HG02885 (cell line): ENCODE results near the gene DNAJA1.
"Not testable (repeated sequence)": the region's sequence is repeated elsewhere in the genome, so short reads cannot be mapped to it uniquely, and the experiment has no call there.

ENCODE experiments used
- ATAC-seq: cut with Tn5 transposase; IDR thresholded peaks from one replicate; pipeline ENCODE4 v1.9.1; 2021; ENCODE audit warnings: mild to moderate bottlenecking; ENCODE audit not compliant: unreplicated experiment, poor library complexity

The DNAJA1 gene

DNA sequence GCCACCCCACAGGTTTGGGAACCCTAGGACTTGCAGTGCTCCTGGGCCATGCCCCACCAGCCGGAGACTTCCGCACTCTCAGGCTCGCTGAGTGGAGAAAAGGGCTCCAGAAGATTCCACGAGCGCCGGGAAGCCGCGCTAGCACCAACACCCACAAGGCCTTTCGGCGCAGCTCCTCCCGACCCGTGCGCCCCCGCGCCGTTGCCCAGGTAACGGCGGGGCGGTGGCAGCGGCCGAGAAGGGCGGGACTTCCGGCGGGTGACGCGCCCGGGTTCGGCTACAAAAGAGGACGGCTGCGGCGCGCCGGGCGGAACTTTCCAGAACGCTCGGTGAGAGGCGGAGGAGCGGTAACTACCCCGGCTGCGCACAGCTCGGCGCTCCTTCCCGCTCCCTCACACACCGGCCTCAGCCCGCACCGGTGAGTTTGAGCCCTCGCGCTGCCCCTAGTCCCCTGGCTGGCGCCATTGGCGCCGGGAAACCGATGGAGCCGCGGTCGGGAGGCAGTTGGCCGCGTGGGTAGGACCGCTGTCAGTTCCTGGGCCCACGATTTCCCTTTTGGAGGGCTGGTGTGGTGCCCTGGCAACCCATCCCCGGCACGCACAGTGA is at the start of gene DNAJA1:
TSS of gene DNAJA1 (plus strand) at position 308 of the 606 bp plus-strand sequence. CDS start 1,212 bp downstream, outside the sequence.
- peak; percentile 93 for ATAC-seq

DNA sequence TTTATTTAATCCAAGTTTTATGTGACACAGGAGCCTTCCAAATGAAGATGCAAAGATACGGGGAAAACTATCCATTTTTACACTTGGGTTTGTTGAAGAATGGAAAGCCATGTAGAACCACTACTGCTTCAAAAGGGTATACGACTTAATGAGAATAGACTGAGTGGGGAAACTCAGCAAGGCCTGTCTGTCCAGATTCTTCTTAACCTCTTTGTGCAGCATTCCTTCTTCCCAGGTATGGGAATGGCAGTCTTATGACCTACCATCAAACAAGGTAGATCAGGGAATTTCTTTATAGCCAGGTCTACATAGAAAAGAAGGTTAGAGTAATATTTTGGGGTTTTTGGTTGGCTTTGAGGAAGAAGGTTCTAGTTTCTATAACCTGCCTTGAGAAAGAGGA is 47.0 kb upstream of the DNAJA1 start:
- no peak for ATAC-seq

DNA sequence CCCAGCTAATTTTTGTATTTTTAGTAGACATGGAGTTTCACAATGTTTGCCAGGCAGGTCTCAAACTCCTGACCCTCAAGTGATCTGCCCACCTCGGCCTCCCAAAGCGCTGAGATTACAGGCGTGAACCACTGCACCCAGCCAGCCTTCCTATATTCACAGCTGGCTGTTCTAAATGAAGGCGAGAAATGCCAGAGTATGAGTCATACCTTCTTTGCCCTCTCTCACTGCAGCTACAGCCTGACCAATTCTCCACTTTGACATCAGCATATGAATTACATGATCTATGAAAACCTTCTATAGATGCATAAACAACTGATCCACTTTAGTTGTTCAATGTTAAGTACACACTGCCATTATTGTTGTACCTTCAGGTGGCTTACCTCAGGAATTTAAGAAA is 38.1 kb upstream of the DNAJA1 start:
- ATAC-seq = no peak

DNA sequence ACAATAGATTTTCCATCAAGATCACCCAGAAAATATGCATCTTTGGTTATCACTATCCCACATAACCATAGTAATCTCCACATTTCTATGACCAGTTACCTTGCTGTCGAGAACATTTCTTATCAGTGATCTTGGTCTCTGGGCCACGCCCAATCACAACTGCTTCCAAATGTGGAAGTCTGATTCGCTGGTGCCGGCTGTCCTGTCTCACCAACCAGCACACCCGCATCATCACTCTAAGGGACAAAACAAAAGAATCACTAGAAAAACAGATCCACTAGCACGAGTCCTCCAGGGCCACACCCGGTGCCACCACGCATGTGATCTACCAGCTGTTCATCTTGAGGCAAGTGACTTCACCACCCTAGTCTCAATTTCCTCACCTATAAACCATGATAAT is 35.4 kb upstream of the DNAJA1 start:
- ATAC-seq = no peak

DNA sequence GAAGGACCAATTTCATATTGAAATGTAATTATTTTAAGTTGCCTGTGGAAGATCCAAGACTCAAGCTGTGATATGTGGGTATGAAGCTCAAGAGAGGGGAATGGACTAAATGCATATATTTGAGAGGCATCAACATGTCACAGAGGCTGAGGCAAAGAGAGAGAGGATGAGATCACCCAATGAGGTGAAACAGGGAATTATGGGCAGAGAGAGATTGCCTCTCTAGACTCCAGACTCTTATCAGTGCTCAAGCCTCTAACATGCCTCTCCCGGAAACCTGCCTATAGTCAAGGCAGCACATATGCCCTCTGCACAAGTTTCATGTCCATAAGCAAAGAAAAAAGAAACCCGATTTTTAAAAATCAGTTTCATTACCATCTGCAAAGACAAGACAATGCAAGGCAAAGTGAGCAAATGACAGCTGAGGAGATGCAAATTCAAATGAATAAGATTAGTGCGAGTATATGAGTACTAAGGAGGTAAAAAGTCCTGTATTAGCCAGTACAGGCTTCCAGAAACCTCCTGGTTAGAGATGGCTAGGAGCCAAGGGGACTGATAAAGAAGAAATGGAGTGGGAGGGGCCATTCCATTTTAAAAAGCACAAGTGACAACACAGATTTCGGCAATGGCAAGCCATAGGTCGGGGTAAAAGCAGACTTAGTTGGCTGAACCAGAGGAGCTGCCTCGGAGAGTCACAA is 33.0 kb upstream of the DNAJA1 start:
- ATAC-seq = no peak

DNA sequence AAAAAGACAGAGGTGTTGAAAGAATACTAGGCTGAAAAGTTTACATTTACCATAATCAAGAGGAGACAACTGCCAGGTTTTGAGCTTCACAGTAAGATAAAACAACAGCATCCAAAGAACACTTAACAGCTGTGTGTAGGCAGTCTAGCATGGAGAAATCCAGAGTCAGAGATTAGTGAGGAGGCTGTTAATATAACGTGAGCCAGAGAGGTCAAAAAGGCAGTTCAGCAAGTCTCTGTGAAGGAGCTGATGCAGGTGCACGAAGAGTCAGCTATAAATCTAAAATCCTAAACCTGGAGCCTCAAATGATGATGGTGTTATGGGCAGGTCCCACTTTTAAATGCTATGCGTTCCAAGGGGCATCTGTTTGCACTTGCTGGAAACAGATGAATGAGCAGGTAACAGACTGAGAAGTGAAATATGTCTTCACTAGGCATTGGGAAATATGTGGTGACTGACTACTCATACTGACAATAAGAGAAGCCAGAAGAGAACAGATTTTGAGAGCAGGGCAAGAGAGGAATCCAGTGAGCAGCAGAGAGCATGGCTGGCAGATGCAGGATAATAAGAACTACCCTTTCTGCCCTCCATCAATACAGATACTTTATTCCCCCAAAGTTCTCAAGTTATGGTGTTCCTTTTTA is 32.4 kb upstream of the DNAJA1 start:
- no peak for ATAC-seq

DNA sequence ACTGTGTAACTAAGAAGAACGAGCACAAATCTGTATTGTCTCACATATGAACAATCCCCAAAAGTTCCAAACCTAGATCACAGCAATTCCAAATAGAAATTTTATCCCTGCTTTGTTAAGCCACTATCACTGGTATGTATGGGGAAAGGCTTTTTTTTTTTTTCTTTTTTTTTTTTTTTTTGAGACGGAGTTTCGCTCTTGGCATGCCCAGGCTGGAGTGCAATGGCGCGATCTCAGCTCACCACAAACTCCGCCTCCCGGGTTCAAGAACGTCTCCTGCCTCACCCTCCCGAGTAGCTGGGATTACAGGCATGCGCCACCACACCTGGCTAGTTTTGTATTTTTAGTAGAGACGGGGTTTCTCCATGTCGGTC is 24.4 kb upstream of the DNAJA1 start:
- not testable (repeated sequence) for ATAC-seq

DNA sequence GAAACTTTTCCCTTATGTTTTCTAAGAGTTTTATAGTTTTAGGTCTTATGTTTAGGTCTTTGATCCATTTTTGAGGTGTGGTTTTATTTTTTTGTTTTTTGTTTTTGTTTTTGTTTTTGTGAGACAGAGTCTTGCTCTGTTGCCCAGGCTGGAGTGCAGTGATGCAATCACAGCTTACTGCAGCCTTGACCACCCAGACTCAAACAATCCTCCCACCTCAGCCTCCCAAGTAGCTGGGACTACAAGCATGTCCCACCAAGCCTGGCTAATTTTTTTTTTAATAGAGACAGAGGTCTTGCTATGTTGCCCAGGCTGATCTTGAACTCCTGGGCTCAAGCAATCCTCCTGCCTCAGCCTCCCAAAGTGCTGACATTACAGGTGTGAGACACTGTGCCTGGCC is 19.7 kb upstream of the DNAJA1 start:
- not testable (repeated sequence) for ATAC-seq

DNA sequence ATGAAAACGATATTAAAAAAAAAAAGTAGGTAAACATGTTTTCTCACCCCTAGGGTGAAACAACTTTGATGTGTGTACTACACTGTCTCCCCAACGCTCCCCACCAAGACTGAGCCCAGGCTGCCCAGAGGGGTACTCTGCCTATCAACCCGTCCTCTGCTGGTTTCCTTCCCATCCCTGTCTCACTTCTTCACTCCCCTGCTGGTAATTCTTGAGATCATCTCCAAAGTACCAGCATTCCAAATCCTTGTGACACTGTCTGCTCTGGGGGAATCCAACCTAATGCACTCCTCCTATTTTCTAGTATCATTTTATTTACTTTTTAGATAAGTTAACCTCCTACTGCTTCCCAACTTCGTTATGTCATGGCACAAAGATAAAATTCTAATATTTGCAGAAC is 17.3 kb upstream of the DNAJA1 start:
- ATAC-seq = no peak

DNA sequence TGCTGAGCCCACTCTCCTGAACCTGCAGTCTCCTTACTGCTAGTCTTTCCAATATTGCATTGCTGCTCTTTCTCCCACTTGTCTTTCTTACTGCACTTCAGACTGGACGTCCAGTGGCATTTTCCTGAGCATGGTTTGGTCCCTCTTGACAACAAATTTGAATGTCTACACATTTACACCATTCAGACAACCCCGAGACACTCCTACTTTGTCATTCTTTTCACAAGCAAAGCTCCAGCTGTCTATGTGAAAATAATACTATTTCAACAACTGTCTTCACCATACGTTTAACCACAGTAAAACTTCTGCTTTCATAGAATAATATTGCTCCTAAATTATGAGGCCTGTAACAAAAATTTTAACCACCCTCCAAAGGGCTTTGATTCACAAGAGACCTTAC is 13.2 kb upstream of the DNAJA1 start:
- no peak for ATAC-seq

DNA sequence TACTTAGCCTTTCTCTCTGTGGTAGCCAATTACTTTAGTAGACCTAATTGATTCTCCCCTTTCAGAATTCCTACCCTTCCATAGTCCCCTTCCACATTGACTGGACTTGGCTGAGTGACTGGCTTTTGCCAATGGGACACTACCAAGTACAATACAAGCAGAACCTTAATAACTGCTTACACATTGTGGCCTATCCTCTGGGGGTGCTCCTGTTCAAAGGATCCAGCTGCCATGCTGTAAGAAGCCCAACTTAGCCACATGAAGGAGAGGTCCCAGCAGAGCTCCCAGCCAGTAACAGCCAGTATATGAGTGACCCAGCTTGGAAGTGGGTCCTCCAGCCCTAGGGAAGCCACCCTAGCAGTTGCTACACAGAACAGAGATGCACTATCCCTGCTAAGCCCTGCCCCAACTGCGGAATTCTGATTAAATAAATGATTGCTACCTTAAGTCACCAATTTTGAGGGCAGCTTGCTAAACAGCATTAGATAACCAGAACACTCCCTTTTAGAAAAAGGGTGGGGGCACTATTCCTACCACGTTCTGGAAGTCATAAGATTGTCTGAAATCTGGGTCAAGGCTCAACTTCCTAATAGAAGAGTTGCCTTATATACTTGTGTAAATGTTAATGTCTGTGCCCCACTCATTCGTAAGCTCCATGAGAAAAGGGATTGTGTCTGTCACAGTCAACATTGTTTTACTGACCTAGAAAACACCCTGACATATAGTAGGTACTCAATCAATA is 12.6 kb upstream of the DNAJA1 start:
- no peak for ATAC-seq

DNA sequence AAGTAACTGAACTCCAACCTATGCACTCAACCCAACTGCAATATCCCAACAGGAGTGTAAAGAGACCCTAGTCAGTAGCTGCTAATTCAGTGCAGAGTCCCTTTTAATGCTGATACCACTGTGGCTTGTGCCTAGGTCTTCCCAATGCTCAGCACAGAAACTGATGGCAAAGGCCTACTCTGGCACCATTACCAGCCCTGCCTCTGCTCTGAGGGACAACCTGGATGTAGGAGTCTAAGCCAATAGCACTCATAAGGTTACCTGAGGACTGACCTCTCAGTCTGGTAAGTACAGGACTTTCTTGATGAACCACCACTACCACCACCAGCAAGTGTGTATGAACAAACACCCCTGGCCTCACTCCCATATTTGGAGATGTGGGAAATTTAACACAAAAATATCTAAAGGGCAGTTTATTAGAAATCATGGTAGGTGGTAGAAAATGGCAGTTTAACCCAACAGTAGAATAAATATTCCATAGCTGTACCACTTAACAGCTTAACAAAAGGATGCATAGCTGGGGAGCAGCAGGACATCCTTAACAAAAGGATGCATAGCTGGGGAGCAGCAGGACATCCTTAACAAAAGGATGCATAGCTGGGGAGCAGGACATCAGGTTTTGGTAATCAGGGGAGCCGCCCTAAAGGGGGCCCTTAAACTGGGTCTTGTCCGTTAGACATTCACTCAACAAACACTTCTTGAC is 11.0 kb upstream of the DNAJA1 start:
- ATAC-seq = no peak

DNA sequence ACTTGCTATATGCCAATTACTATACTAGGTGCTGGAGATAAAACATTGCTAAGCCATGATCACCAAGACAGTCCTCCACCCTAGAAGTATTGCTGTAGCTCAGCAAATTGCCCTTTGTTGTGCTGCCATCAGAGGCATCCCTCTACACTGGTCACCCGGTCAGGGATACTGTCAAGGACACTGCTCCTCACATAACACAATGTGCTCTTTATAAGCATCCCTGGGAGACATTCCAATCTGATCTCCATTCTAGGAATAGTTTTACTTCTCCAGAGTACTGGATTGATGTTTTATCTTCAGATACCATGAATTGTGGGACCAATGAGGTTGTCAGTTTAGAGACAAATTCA is 10.4 kb upstream of the DNAJA1 start:
- no peak for ATAC-seq

DNA sequence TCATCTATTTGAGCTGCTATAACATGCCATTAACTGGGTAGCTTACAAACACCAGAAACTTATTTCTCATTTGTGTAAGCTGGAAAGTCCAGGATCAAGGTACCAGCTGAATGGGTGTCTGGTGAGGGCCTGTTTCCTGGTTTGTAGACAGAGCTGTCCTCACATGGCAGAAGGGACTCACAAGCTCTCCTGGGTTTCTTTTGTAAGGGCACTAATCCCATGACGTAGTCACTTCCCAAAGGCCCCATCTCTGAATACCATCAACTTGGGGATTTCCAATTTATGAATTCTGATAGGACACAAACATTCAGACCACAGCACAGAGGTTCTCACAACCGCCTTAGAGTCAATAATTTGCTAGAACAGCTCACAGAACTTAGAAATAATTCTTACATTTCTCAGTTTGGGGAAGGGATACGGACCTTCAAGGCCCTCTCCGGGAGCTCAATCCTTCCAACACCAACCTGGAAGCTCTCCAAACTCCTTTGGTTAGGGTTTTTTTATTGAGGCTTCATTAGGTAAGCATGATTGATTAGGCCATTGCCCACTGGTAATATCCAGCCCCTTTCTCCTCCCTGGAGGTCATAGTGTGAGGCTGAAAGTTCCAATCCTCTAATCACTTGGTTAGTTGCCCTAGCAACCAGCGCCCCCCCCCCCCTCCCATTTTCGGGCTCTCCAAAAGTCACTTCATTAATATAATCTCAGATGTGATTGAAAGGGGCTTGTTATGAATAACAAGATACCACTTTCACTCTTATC is 7.6 kb upstream of the DNAJA1 start:
- ATAC-seq = no peak

DNA sequence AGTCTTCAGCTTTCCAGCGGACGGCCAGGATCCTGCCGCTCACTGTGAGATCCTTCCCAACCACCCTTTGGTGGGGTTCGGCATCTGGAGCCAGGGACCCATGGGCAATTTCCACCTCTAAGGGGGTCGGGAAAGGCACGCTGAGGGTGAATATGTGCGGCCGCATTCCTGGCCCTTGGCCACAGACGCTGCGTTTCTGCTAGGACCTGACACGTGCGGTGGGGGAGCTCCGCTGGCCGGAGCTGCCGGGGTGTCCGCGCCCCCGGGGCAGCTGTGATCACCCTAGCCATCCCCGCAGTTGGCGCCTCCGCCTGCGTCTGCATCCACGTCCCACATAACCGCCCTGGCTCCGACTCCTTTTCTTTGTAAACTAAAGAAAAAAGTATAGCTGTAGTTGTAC is 5.3 kb upstream of the DNAJA1 start:
- no peak for ATAC-seq

DNA sequence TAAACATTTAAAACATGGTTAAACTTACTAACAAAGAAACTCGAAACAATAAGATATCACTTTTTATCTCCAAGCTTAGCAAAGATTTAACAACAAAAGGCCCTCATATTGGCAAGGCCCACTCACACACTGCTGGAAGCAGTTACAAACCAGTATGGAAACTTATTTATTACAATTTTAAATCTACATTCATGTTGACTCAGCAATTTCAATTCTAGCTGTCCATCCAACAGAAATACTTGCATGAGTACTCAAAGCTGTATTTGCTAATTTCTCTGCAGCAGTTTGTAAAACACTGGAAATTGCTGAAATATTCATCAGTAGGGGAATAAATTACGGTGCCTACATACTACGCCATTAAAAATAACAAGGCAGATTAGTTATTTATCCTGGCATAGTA is 2.8 kb upstream of the DNAJA1 start:
- ATAC-seq = no peak

DNA sequence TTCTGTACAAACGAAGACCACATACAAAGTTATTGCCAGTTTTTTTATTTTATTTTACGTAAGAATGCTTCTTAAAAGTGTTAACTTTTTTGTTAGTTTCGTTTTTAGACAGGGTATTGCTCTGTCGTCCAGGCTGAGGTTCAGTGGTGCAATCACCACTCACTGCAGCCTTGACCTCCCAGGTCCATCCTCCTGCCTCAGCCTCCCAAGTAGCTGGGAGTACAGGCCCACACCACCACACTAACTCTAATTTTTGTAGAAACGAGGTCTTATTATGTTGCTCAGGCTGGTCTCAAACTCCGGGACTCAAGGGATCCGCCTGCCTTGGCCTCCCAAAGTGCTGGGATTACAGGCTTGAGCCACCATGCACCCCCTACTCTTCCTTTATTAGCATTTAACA is 2.3 kb upstream of the DNAJA1 start:
- ATAC-seq = no peak

DNA sequence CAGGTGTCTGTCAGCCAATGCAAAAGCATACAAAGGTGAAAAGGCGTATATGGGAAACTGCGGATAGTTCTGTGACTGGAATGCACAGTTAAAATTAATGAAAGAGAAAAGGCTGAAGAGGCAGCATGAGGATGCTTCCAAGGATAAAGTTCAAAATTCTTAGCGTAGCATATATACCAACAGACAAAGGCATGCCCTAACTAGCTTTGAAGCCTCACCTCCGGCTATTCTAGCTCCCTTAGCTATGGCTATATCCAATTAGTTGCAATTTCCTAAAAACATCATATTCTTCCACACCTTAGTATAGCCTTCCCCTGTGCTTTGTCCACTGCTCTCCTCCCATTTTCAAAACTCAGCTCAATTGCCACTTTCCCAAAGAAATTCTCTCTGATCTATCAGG is 1.4 kb upstream of the DNAJA1 start:
- ATAC-seq = no peak

DNA sequence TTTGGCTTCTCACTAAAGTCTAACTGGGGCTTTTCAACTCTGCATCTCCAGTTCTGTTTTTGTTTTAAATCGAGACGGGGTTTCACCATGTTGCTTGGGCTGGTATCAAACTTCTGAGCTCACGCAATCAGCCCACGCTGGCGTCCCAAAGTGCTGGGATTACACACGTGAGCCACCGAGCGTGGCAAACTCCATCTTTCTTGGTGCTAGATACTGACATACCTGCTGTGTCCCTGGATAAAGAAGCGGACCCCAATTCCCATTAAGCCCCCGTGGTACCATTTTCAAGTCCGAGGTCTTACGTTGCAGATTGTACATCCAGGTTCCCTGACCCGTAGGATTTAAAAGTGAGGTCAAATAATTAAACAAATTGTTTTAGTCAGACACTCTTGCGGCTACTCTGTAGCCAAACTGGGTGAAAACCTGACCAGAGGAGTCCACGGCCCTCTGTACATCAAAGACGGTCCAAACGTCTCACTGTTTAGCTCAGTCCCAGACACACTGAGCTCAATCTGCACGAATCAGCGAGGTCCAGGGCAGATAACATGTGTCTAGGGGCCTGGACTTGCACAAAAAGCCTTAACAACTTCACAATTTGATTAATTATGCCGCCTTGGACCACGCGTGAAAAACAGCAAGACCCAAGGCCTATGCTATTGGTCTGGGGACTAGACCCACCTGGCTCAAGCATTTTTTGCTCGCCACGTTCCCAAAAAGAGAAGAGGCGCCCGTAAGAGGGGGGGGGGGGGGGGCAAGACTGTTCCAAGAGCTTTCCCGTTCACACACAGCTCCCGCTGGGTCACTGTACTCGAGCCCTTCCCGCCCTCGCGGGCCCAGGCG is 727 bp upstream of the DNAJA1 start:
- peak; percentile 1 for ATAC-seq
